SK-N-SH treated with all-trans-retinoic acid at 6 μM for 48 hours (cell line): ENCODE results near the gene TRIM13.

Experiments used
- ATAC-seq: fragments of 200-7000 bp; cut with Tn5 transposase; 3 replicates; pipeline ENCODE4 v1.9.1; 2020; ENCODE audit warnings: mild to moderate bottlenecking, moderate library complexity
- ARNTL ChIP-seq: fragments of 450-650 bp; formaldehyde crosslinking; IDR thresholded peaks from 2 replicates; pipeline ENCODE4 v1.5.0; 2020; ENCODE audit warnings: low read depth, mild to moderate bottlenecking, moderate library complexity, borderline replicate concordance
- BACH2 ChIP-seq: fragments of 250-450 bp; sonication (Bioruptor Pico); IDR thresholded peaks from 2 replicates; pipeline ENCODE4 v1.9.0; 2021; ENCODE audit warnings: mild to moderate bottlenecking, borderline replicate concordance
- CSDC2 ChIP-seq: fragments of 250-450 bp; sonication (Bioruptor Pico); IDR thresholded peaks from 2 replicates; pipeline ENCODE4 v1.5.0; 2020; ENCODE audit warnings: mild to moderate bottlenecking, moderate library complexity
- ESRRG ChIP-seq: fragments of 250-450 bp; sonication (Bioruptor Pico); IDR thresholded peaks from 2 replicates; pipeline ENCODE4 v1.6.1; 2021; ENCODE audit warnings: mild to moderate bottlenecking
- GLIS3 ChIP-seq: fragments of 250-450 bp; sonication (Bioruptor Pico); IDR thresholded peaks from 2 replicates; pipeline ENCODE4 v1.5.0; 2020; ENCODE audit warnings: mild to moderate bottlenecking, moderate library complexity
- ISL1 ChIP-seq: fragments of 250-450 bp; sonication (Bioruptor Pico); IDR thresholded peaks from 2 replicates; pipeline ENCODE4 v2.1.2; 2022; ENCODE audit warnings: mild to moderate bottlenecking, moderate library complexity
- OSR1 ChIP-seq: fragments of 250-450 bp; sonication (Bioruptor Pico); IDR thresholded peaks from 2 replicates; pipeline ENCODE4 v1.8.0; 2022; ENCODE audit warnings: moderate library complexity, mild to moderate bottlenecking, inconsistent platforms
- PPARA ChIP-seq: fragments of 250-450 bp; sonication (Bioruptor Pico); IDR thresholded peaks from 2 replicates; pipeline ENCODE4 v1.5.0; 2020; ENCODE audit warnings: mild to moderate bottlenecking, borderline replicate concordance
- SNAI2 ChIP-seq: fragments of 250-450 bp; sonication (Bioruptor Pico); IDR thresholded peaks from 2 replicates; pipeline ENCODE4 v1.5.0; 2020; ENCODE audit warnings: mild to moderate bottlenecking, moderate library complexity
- TCF4 ChIP-seq: fragments of 250-450 bp; sonication (Bioruptor Pico); IDR thresholded peaks from 2 replicates; pipeline ENCODE4 v1.8.0; 2021; ENCODE audit warnings: mild to moderate bottlenecking, moderate library complexity, borderline replicate concordance
- TOX ChIP-seq: fragments of 250-450 bp; sonication (Bioruptor Pico); IDR thresholded peaks from 2 replicates; pipeline ENCODE4 v1.8.0; 2021; ENCODE audit warnings: mild to moderate bottlenecking, moderate library complexity, borderline replicate concordance
- ZC3H10 ChIP-seq: fragments of 250-450 bp; sonication (Bioruptor Pico); IDR thresholded peaks from 2 replicates; pipeline ENCODE4 v1.5.1; 2021; ENCODE audit warnings: mild to moderate bottlenecking, moderate library complexity
- ZFP3 ChIP-seq: fragments of 250-450 bp; sonication (Bioruptor Pico); IDR thresholded peaks from 2 replicates; pipeline ENCODE4 v1.5.0; 2020; ENCODE audit warnings: mild to moderate bottlenecking, moderate library complexity
- ZFP30 ChIP-seq: fragments of 450-650 bp; formaldehyde crosslinking; IDR thresholded peaks from 2 replicates; pipeline ENCODE4 v1.5.0; 2022; ENCODE audit warnings: mild to moderate bottlenecking, moderate library complexity
- ZNF565 ChIP-seq: fragments of 450-650 bp; formaldehyde crosslinking; conservative IDR thresholded peaks from 2 replicates; pipeline ENCODE4 v1.5.0; 2020; ENCODE audit warnings: low read depth, mild to moderate bottlenecking, moderate library complexity
- ZNF70 ChIP-seq: fragments of 450-650 bp; formaldehyde crosslinking; IDR thresholded peaks from 2 replicates; pipeline ENCODE4 v1.5.0; 2020; ENCODE audit warnings: mild to moderate bottlenecking, moderate library complexity
- TF ChIP-seq, protein P1 (sequence below): fragments of 250-450 bp; sonication (Bioruptor Pico); IDR thresholded peaks from 2 replicates; pipeline ENCODE4 v1.5.1; 2021; ENCODE audit warnings: mild to moderate bottlenecking, moderate library complexity
- TF ChIP-seq, protein P2 (sequence below): fragments of 250-450 bp; sonication (Bioruptor Pico); IDR thresholded peaks from 2 replicates; pipeline ENCODE4 v1.8.0; 2020; ENCODE audit warnings: mild to moderate bottlenecking, moderate library complexity, borderline replicate concordance
- TF ChIP-seq, protein P3 (sequence below): fragments of 250-450 bp; sonication (Bioruptor Pico); IDR thresholded peaks from 2 replicates; pipeline ENCODE4 v1.8.0; 2021; ENCODE audit warnings: low read depth, mild to moderate bottlenecking, moderate library complexity, borderline replicate concordance
- TF ChIP-seq, protein P4 (sequence below): fragments of 250-450 bp; sonication (Bioruptor Pico); IDR thresholded peaks from 2 replicates; pipeline ENCODE4 v1.5.0; 2020; ENCODE audit warnings: mild to moderate bottlenecking, moderate library complexity
- TF ChIP-seq, protein P5 (sequence below): fragments of 250-450 bp; sonication (Bioruptor Pico); IDR thresholded peaks from 2 replicates; pipeline ENCODE4 v1.5.1; 2020; ENCODE audit warnings: low read depth, mild to moderate bottlenecking, moderate library complexity

The TRIM13 gene

DNA sequence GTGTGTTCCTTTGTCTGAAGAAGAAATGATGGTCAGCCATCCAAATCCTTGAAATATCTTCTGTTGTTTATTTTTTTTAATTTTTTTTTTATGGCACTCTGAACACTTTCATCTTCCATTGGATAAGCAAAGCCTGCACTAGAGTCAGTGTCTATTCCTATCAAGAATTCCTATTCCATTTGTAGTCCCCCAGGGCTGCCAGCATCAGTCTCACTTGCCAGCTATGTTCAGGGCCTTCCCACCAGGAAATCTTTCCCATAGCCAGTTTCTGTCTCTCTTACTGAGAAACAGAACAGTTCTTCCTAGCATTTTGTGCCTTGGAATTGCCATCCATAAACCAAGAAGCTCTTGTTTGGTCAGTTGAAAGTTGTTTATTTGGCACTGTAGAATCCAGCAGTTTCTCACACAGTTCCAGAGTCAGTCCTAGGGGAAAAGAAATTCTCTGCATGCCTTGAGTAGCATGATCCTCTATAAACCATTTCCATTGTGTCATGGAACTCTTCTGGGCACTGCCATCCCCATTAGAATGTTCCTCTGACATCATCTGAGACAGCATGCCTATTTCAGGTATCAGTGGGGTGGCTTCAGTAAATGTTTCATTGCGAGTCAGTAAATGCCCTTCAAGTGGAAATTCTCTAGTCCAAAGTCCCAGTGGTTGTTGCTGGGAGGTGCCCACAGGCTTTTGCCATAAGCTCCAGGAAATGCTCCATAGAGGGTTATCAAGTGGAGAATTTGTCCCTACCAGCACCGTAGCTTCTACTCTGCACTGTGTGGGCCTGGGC lies 42.0 kb upstream of the TRIM13 start:
- ATAC-seq: no peak
- TF ChIP-seq, protein P1, sequence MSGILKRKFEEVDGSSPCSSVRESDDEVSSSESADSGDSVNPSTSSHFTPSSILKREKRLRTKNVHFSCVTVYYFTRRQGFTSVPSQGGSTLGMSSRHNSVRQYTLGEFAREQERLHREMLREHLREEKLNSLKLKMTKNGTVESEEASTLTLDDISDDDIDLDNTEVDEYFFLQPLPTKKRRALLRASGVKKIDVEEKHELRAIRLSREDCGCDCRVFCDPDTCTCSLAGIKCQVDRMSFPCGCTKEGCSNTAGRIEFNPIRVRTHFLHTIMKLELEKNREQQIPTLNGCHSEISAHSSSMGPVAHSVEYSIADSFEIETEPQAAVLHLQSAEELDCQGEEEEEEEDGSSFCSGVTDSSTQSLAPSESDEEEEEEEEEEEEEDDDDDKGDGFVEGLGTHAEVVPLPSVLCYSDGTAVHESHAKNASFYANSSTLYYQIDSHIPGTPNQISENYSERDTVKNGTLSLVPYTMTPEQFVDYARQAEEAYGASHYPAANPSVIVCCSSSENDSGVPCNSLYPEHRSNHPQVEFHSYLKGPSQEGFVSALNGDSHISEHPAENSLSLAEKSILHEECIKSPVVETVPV (CRISPR knock-in tag): no peak
- TF ChIP-seq ZC3H10 (CRISPR knock-in tag): no peak
- no peak for TF ChIP-seq TCF4 (CRISPR knock-in tag)
- TF ChIP-seq TOX (CRISPR knock-in tag): no peak
- no peak for TF ChIP-seq ISL1 (CRISPR knock-in tag)
- TF ChIP-seq BACH2 (CRISPR knock-in tag): no peak
- TF ChIP-seq CSDC2 (CRISPR knock-in tag): no peak
- TF ChIP-seq, protein P2, sequence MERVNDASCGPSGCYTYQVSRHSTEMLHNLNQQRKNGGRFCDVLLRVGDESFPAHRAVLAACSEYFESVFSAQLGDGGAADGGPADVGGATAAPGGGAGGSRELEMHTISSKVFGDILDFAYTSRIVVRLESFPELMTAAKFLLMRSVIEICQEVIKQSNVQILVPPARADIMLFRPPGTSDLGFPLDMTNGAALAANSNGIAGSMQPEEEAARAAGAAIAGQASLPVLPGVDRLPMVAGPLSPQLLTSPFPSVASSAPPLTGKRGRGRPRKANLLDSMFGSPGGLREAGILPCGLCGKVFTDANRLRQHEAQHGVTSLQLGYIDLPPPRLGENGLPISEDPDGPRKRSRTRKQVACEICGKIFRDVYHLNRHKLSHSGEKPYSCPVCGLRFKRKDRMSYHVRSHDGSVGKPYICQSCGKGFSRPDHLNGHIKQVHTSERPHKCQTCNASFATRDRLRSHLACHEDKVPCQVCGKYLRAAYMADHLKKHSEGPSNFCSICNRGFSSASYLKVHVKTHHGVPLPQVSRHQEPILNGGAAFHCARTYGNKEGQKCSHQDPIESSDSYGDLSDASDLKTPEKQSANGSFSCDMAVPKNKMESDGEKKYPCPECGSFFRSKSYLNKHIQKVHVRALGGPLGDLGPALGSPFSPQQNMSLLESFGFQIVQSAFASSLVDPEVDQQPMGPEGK (CRISPR knock-in tag): no peak
- TF ChIP-seq ESRRG: no peak
- TF ChIP-seq, protein P3, sequence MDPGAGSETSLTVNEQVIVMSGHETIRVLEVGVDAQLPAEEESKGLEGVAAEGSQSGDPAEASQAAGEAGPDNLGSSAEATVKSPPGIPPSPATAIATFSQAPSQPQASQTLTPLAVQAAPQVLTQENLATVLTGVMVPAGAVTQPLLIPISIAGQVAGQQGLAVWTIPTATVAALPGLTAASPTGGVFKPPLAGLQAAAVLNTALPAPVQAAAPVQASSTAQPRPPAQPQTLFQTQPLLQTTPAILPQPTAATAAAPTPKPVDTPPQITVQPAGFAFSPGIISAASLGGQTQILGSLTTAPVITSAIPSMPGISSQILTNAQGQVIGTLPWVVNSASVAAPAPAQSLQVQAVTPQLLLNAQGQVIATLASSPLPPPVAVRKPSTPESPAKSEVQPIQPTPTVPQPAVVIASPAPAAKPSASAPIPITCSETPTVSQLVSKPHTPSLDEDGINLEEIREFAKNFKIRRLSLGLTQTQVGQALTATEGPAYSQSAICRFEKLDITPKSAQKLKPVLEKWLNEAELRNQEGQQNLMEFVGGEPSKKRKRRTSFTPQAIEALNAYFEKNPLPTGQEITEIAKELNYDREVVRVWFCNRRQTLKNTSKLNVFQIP (CRISPR knock-in tag): no peak
- TF ChIP-seq OSR1 (CRISPR knock-in tag): no peak
- no peak for TF ChIP-seq ZNF565 (CRISPR knock-in tag)
- TF ChIP-seq, protein P4, sequence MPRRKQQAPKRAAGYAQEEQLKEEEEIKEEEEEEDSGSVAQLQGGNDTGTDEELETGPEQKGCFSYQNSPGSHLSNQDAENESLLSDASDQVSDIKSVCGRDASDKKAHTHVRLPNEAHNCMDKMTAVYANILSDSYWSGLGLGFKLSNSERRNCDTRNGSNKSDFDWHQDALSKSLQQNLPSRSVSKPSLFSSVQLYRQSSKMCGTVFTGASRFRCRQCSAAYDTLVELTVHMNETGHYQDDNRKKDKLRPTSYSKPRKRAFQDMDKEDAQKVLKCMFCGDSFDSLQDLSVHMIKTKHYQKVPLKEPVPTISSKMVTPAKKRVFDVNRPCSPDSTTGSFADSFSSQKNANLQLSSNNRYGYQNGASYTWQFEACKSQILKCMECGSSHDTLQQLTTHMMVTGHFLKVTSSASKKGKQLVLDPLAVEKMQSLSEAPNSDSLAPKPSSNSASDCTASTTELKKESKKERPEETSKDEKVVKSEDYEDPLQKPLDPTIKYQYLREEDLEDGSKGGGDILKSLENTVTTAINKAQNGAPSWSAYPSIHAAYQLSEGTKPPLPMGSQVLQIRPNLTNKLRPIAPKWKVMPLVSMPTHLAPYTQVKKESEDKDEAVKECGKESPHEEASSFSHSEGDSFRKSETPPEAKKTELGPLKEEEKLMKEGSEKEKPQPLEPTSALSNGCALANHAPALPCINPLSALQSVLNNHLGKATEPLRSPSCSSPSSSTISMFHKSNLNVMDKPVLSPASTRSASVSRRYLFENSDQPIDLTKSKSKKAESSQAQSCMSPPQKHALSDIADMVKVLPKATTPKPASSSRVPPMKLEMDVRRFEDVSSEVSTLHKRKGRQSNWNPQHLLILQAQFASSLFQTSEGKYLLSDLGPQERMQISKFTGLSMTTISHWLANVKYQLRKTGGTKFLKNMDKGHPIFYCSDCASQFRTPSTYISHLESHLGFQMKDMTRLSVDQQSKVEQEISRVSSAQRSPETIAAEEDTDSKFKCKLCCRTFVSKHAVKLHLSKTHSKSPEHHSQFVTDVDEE: no peak
- TF ChIP-seq SNAI2: no peak
- TF ChIP-seq, protein P5, sequence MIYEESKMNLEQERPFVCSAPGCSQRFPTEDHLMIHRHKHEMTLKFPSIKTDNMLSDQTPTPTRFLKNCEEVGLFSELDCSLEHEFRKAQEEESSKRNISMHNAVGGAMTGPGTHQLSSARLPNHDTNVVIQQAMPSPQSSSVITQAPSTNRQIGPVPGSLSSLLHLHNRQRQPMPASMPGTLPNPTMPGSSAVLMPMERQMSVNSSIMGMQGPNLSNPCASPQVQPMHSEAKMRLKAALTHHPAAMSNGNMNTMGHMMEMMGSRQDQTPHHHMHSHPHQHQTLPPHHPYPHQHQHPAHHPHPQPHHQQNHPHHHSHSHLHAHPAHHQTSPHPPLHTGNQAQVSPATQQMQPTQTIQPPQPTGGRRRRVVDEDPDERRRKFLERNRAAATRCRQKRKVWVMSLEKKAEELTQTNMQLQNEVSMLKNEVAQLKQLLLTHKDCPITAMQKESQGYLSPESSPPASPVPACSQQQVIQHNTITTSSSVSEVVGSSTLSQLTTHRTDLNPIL (CRISPR knock-in tag): no peak
- no peak for TF ChIP-seq PPARA (CRISPR knock-in tag)

DNA sequence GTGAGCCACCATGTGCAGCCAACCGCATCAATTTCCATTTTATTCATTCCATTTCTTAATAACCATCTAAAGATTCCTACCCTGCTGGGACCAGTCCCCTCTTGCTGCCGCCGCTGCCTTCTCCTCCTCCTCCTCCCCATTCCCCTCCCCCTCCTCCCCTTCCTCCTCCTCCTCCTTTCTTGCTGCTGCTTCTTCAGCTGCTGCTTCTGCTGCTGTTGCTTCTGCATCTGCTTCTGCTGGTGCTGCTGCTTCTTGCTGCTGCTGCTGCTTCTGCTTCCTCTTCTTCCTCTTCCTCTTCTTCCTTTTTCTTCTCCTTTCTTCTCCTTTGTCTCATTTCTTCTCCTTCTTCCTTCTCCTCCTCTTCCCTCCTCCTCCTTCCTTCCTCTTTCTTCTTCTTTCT lies 40.7 kb upstream of the TRIM13 start:
- ATAC-seq: no peak
- TF ChIP-seq ZNF70 (no peak), BACH2 (CRISPR knock-in tag) (no peak), OSR1 (CRISPR knock-in tag) (no peak), TCF4 (CRISPR knock-in tag) (no peak), GLIS3 (CRISPR knock-in tag) (no peak), ZFP3 (CRISPR knock-in tag) (no peak), SNAI2 (no peak), TOX (CRISPR knock-in tag) (no peak), ARNTL (CRISPR knock-in tag) (no peak), ZC3H10 (CRISPR knock-in tag) (no peak), ZFP30 (CRISPR knock-in tag) (no peak), ESRRG (no peak), ISL1 (CRISPR knock-in tag) (no peak)
- TF ChIP-seq, protein P2 (CRISPR knock-in tag): no peak
- TF ChIP-seq, protein P3 (CRISPR knock-in tag): no peak
- TF ChIP-seq, protein P4: no peak
